Lower leg skin (tissue), 4 donors: Measurements from ENCODE around the gene AGPS. TPM values are rescaled to one million over a fixed set of nuclear protein-coding genes. Genes with fewer than 3 reads are reported as not detected.
A peak's percentile ranks its signal among the peaks of the same experiment; 100 is the strongest.
"Not testable (repeated sequence)": the region's sequence is repeated elsewhere in the genome, so short reads cannot be mapped to it uniquely, and the experiment has no call there.

Experiments
- DNase-seq, 2 donors: peaks; one replicate each; pipeline ENCODE4 v3.0.0-alpha.2; 2019; ENCODE audit warnings: low spot score in 2 of 2
- H3K4me3 ChIP-seq: fragments of 200-600 bp; sonication (generic); 2 replicates; pipeline ENCODE4 v1.5.1; 2017; ENCODE audit warnings: mild to moderate bottlenecking, low read depth; ENCODE audit not compliant: poor library complexity, severe bottlenecking
- POLR2A ChIP-seq, 2 donors: fragments of 450-650 bp; IDR thresholded peaks; one replicate each; pipeline ENCODE4 v1.6.1; 2016 to 2017; ENCODE audit warnings: antibody characterized with exemption in 2 of 2, mild to moderate bottlenecking in 1 of 2, moderate library complexity in 1 of 2
- WGBS, 2 donors: methylation state at CpG; one replicate each; pipeline ENCODE4 v1.1.5; 2018; 5-methylcytosine and 5-hydroxymethylcytosine counted together
- intact Hi-C: fragments of 100-400 bp; cut with DNase I; formaldehyde crosslinking; loops from one replicate; pipeline ENCODE4 v1.15.0; 2023; ENCODE audit warnings: low total_unique reads
- total RNA-seq, 4 donors: library from RNA; depleted of rRNA; stranded (reverse); fragments of >200 nt; gene quantifications; one replicate each; pipeline ENCODE4 v1.1.0, GENCODE V29; 2016
- TF ChIP-seq, protein P1 (sequence below), 3 donors: fragments of 450-650 bp; IDR thresholded peaks; one replicate each; pipeline ENCODE4 v1.5.1; 2016; ENCODE audit warnings: antibody characterized with exemption in 3 of 3, mild to moderate bottlenecking in 3 of 3, moderate library complexity in 2 of 3

AGPS gene
- total RNA-seq, 4 donors from 2014 or later, result 14.1 to 29.8 (median 21.0) TPM

DNA sequence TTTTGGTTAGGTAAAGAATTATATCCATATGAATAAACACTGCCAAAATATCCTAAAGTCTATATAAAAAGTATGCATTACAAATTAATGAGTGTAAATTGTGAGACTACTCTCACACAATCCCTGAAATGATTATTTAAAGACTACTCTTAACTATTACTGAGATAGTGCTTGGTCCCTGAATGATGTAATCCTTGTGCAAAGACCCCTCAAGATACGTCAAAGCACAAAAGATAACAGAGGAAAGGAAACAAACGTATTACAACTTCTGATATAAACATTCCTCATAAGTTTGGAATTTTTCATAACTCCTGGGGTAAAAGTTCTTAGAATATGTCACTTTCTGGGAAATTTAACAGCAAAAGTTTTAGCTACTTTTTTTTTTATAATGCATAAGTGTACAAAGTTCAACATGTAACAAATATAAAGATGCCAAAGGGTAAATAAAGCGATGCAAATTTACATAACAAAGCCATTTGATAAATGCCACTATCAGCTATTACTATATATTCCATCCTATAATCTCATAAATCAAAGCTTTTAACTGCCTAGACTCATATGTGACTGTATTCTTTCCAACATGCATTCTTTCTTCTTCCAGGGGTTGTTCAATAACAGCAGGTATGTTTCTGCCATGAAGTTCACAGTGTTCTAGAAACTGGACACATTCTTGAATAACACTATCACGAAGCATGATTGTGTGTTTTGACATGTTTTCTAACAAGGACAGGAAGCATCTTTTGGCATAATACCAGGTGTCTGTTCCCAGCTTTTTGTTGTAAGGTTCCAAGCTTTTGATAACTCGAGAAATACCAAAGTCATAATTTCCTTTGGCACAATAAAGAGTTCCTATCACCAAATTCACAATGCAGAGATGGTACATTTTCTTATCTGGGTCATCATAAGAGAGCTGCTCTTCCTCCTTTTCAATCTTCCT, 158.0 kb downstream of the AGPS start:
- DNase-seq, result no peak
- no peak overlapping the region for H3K4me3 ChIP-seq
- intact Hi-C loops, result no loop called here
- WGBS, 2 donors, result 66 to 72% methylated on average over 5 of the region's 5 CpGs
- no peak for TF ChIP-seq POLR2A (IDR thresholded peaks at IDR 0.05)
- TF ChIP-seq, protein P1, sequence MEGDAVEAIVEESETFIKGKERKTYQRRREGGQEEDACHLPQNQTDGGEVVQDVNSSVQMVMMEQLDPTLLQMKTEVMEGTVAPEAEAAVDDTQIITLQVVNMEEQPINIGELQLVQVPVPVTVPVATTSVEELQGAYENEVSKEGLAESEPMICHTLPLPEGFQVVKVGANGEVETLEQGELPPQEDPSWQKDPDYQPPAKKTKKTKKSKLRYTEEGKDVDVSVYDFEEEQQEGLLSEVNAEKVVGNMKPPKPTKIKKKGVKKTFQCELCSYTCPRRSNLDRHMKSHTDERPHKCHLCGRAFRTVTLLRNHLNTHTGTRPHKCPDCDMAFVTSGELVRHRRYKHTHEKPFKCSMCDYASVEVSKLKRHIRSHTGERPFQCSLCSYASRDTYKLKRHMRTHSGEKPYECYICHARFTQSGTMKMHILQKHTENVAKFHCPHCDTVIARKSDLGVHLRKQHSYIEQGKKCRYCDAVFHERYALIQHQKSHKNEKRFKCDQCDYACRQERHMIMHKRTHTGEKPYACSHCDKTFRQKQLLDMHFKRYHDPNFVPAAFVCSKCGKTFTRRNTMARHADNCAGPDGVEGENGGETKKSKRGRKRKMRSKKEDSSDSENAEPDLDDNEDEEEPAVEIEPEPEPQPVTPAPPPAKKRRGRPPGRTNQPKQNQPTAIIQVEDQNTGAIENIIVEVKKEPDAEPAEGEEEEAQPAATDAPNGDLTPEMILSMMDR (IDR thresholded peaks at IDR 0.05), result no peak

DNA sequence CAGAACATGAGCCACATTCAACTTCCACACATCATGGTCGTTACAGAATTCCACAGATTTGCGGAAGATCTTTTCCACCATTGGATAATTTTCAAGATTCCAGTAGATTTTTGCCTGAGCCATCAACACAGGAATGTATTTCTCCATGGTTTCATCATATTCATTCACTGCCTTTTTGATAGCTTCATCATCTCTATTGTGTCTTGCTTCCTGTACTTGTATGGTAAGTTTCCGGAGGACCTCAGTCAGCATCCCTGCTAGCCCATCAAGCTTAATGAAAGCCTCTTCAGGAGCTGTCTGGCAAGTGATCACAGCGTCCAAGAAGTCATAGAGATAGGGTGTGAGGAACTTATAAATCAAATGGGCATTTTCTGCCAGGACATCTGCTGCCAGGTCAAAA, 158.8 kb downstream of the AGPS start:
- 94% methylated on average over 4 of the region's 4 CpGs for WGBS, 2 donors
- DNase-seq, H3K4me3 ChIP-seq, intact Hi-C loops: not testable (repeated sequence)

DNA sequence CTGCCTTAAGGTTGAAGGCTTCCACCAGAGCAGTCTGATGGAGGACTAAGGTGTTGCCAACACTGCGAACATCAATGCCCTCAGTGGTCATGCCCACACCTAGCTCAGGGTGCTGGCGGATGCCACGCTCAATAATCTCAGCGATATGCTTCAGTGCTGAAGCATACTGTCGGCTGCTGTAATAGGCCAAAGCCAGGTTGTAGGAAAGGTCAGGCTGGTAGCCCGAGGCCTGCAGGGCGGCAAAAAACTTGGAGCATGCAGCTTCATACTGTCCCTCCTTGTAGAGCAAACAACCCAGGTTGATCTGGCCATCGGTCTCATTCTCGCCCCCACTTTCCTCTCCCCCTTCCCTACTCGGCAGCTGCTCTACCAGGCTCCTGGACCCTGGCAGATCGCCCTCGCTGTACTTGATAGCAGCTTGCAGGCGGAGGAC, 159.4 kb downstream of the AGPS start:
- 65 to 69% methylated on average over 13 of the region's 13 CpGs for WGBS, 2 donors
- peak; percentile 19 to 88 for DNase-seq
- no peak overlapping the region for H3K4me3 ChIP-seq
- TF ChIP-seq POLR2A (IDR thresholded peaks at IDR 0.05), result no peak
- TF ChIP-seq, protein P1 (IDR thresholded peaks at IDR 0.05), result no peak
- intact Hi-C loops, result no loop called here

DNA sequence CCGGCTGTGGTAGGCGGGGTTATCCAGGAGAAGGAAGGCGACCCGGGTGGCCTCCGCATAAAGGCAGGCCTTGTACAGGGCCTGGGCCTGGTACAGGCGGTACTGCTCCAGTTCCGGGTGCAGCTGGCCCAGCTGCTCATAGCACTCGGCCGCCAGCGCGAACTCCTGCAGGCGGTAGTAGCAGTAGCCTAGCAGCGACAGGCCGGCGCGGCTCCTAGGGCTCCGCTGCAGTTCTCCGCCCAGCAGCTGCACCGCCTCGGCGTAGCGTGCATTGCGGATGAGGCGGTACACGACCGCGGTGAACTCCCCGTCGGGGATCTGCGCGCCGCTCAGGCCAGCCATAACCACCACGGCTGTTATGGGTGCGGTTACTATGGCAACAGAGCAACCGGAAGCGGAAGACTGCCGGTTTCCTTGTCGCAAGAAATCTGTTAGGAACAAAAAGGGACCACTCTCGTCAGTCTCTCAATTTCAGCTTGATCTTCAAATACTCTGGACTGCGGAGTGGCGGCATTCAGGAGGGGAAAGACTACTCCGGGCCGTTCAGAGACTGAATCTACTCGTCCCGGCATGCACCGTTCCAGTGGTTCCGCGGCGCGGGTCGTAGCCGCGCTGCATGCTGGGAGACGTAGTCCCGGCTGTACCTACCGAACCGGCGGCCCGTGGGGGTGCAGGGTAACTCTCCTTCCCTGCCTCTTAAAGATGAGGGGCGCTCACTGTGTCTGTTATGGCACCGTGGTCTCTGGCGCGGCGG, 160.0 kb downstream of the AGPS start:
- WGBS, 2 donors, result 1 to 4% methylated on average over 22 to 36 of the region's 64 CpGs
- DNase-seq, result peak; percentile 80 to 96
- peak overlapping the region; percentile 54 for H3K4me3 ChIP-seq
- intact Hi-C loops, result no loop called here
- TF ChIP-seq, protein P1 (IDR thresholded peaks at IDR 0.05), result peak in 1 of 3 donors; percentile 5
- no peak for TF ChIP-seq POLR2A (IDR thresholded peaks at IDR 0.05)

DNA sequence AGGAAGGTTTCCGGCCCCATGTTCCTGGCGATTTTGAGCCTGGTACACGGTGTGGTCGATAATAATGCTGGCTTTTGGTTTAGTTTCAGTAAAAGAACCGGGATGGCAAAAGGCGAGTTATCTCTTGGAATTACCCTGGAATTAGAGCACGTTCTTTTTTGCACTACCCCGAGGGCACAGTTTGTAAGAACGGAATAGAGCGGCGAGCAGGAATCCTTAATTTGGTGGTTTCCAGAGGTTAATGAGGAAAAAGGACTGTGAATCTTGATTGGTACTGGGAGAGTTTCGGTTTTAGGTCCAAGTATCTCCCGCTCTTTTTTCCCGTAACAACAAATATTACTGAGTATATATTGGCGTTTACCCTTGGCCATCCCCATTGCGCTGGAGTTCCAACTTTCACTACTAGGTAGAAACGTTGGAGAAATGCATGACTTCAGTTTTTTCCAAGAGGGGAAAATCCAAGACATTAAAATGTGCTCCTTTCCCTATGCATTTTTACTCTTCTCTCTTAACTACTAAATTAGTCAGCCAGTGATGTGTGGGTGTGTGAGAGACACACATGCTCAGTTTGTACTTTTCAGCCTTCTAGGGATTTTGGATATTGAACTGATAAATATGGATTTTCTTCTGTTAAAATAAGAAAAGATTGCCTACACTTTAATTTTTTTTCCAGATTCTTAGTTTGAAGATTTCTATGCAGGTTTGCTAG, 160.8 kb downstream of the AGPS start:
- intact Hi-C loops, result no loop called here
- H3K4me3 ChIP-seq, result peak overlapping the region; percentile 54
- TF ChIP-seq, protein P1 (IDR thresholded peaks at IDR 0.05), result no peak
- TF ChIP-seq POLR2A (IDR thresholded peaks at IDR 0.05), result no peak
- 3 to 6% methylated on average over 17 of the region's 17 CpGs for WGBS, 2 donors
- DNase-seq, result no peak
